GM23338 (cell line): Measurements from ENCODE around the gene CXXC5. TPM values are rescaled to one million over a fixed set of nuclear protein-coding genes. Genes with fewer than 3 reads are reported as not detected.

Experiments used
- CREB1 ChIP-seq: fragments of 250-450 bp; sonication (Bioruptor Pico); IDR thresholded peaks from 2 replicates; pipeline ENCODE4 v1.5.0; 2020; ENCODE audit warnings: low read depth, mild to moderate bottlenecking, moderate library complexity
- CTCF ChIP-seq, 2 experiments: fragments of 200-600 bp in 1 of 2; sonication (generic) in 1 of 2; conservative IDR thresholded peaks; 2 replicates each; pipeline versions ENCODE4 v1.5.1 to v1.6.1; 2016 to 2017; ENCODE audit warnings: antibody characterized with exemption in 2 of 2, low read depth in 2 of 2, mild to moderate bottlenecking in 2 of 2, moderate library complexity in 1 of 2
- EZH2 ChIP-seq: fragments of 200-600 bp; sonication (generic); IDR thresholded peaks from one replicate; pipeline ENCODE4 v1.8.0; 2017; ENCODE audit warnings: antibody characterized with exemption, mild to moderate bottlenecking, low read depth; ENCODE audit not compliant: unreplicated experiment
- ZNF331 ChIP-seq: fragments of 250-450 bp; sonication (Bioruptor Pico); IDR thresholded peaks from 2 replicates; pipeline ENCODE4 v1.5.0; 2020; ENCODE audit warnings: low read depth, mild to moderate bottlenecking, moderate library complexity
- ZNF462 ChIP-seq: fragments of 250-450 bp; sonication (Bioruptor Pico); IDR thresholded peaks from 2 replicates; pipeline ENCODE4 v1.5.0; 2020; ENCODE audit warnings: mild to moderate bottlenecking, moderate library complexity
- polyA plus RNA-seq: library from polyadenylated mRNA; unstranded; fragments of >200 nt; fragmentation: Nextera tagmentation; extraction: Ambion mirVana; gene quantifications from 2 replicates; pipeline ENCODE4 v1.2.1, GENCODE V29; 2016
- total RNA-seq: library from RNA; depleted of rRNA; stranded (reverse); fragments of >200 nt; shearing (Covaris generic); gene quantifications from 2 replicates; pipeline ENCODE4 v1.2.3, GENCODE V29; 2014

CXXC5 gene
- total and polyA plus RNA-seq, 2 experiments from 2014 or later, result 63.3 to 111 TPM

DNA sequence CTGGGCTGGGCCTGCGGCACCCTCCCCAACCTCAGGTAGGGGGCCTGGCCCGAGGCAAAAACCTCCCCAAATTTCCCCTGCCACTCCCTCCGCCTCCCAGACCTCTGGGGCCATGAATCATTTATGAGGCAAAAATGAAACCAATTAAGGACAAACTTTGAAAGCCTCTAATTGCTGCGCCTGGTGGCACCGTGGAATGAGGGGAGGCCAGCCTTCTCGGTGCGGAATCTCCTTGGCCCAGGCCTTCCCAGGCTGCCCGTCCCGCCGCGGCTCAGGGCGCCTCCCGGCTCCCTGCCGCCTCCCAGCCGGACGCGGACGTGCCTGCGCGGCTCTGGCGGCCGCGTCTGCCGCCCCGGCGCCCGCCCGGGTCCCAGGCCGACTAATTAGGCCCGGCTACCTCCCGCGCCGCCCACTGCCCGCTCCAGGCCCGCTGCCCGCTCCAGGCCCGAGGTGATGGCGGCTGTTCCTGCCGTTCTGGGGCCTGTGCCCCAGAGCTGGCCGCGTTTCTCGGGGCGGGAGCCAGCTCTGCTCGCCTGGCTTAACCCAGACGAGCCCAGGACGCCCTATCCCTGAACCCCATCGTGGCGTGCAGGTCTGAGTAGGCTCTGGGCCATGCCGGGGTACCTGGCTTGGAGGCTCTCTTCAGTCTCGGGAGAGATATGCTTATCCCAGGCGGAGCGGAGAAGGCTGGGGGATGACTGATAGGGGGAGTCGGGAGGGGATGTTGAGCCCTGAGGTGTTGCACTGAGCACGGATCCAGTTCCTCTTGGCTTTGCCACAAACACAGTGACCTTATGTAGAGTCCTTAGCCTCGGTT, 20.1 kb downstream of the CXXC5 start (continued):
- TF ChIP-seq ZNF462 (no peak), CREB1 (no peak), ZNF331 (no peak), CTCF (conservative IDR thresholded peaks at IDR 0.05; ENCODE audit: low read depth in 2 of 2) (no peak), EZH2 (no peak)
